Head of caudate nucleus (tissue), 42 donors: Measurements from ENCODE around the gene IQSEC1.

Experiments used
- DNase-seq, 42 donors: peaks; one replicate each; pipeline versions ENCODE4 v3.0.0 to v3.0.0-alpha.2; 2020 to 2021; ENCODE audit warnings: mixed read lengths in 7 of 42
- intact Hi-C: fragments of 100-400 bp; cut with DNase I; formaldehyde crosslinking; loops from one replicate; pipeline ENCODE4 v1.15.0; 2022

The IQSEC1 gene

DNA sequence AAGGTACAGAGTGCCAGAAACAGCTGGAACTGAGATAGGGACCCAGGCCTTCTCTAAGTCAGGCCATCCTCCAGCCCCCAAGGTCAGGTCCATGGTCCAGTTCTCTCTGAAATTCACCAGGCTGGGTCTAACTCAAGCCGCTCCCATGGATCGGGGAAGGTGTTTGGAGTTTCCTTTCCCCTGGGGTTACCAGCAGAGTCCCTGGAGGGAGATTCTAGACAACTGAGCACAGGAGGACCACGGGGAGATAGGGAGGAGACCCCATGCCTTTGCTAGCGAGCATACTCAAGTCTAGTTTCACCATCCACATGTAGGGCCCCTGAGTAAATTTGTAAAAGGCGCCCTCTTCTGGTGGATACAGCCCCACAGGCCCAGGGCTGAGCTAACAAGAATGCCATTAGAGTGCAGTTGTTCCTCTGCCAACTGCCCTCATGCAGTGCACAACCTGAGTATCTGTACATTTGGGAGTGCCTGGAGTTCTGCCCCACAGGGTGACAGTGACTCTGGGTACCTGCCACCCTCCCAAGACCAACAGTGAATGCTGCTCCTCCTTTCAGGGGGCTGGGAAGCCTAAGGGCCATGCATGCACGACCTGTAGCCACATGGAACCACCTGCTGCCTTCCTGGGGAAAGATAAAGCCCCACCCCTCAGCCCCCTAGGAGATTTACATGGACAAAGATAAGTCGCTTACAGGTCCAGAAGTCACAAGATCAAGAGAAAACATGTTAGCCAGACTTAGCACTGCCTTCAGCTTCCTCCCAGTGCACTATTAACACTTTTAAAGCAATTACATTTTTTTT, 89.0 kb downstream of the IQSEC1 start:
- intact Hi-C loops, result no loop called here
- DNase-seq, result peak in 41 of 42 donors; percentile 51 to 90 (median 77)

DNA sequence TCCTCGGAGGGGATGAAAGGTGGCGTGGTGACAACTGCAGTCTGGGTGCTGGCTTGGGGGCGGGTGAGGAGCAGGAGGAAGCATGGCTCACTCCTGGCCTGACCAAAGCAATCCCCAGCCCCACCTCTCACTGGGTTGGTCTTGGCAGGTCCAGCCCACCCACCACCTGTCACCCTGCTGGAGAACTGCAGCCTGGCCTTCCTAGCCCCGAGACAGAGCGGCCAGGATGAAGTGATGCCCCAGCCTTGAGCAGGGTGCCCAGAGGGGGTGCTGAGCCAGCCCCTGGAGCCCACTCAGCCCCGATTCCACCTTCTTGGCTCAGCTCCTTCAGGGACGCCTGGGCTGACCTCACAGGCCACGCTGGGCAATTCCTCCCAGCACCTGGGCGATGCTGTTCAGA, 89.9 kb downstream of the IQSEC1 start:
- intact Hi-C loops, result no loop called here
- no peak for DNase-seq

DNA sequence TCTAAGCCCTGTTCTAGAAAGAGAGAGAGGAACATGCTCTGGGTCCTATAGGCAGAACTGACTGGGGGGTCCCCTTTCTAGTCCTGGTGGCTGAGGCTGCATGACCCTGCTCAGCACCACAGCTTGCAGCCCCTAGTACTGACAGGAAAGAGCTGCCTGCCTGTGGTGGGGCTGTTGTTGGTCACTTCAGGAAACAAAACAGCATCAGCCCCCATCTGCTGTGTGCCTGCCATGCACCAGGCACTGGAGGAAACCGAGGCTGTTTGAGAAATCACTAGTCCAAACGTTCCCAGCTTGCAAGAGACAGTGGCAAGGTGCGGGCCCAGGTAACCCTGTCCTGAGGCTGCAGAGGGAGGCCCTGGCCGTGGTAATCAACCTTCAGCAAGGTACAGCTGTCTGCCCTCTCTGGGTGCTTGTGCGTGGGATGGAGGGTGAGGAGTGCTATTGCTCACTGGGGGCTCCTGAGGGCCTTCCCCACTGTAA, 90.6 kb downstream of the IQSEC1 start:
- intact Hi-C loops, result no loop called here
- no peak for DNase-seq

DNA sequence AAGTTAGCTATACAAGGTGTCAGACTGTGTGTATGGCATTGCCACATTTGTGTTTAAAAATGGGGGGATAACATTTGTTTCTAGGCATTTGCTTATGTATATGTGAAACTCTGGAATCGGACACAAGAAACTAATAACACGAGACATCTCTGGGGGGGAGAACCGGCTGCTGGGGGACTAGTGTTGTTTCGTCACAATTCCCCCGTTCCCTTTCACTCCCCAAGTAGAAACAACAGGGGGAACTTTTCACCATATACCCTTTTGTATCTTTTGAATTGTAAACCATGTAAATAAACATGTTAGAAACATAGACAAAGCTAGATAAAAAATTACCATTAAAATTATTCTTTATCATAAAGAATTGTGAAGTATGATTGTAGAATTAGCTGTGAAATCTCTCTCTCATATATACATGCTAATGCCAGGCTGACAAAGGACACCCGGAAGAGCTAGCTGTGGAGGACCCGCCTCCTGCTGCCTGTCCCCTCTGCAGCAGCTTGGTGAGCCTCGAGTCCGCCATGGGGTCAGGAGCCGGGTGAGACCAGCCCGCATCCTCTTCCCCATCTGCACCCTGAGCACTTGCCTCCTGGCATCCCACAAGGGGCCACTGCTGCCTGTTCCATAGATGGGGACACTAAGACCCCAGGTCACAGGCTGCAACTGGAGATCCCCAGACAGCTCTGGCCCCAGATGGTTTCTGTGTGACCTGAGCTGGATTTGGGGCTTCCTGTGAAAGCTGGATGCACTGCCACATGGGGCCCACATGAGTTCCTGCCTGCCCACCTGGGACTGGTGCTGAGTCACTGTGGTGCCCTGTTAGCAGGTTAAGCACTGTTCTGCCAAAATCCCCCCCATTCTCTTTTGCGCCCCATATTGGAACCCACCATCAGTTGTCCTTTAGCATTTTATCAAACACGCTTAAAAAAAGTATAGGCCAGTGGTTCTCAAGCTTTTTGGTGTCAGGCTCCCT, 91.6 kb downstream of the IQSEC1 start:
- DNase-seq, result no peak
- intact Hi-C loops, result no loop called here

DNA sequence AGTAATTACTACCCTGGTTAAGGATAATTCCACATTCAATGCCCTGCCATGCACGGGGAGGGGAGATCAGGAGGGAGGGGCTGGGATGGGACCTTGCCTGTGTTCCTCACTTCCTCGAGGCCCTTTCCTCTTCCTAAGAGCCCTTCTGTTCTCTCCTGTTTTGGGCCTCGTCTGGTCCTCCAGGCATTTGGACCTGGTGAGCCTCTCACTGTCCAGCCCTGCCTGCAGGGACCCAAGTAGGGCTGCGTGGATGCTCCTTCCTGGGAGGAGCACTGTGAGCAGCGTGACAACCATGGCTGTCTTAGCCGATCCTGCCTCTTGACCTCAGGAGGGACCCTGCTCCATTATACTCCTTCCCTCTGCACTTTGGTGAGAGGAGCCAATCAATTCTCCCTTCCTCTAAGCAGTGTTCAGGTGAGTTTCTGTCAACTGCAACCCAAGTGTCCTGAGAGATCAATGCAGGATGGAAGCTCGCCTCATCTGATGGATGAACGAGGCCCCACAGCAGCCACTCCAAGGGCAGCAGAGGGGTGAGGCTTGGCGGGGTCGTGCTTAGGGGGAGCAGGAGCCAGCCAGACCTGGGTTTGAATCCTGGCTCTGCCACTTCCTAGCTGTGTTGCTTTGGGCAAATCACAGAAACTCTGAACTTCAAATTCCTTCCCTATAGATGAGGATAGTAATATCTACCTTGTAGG, 92.5 kb downstream of the IQSEC1 start:
- no peak for DNase-seq
- intact Hi-C loops, result no loop called here

DNA sequence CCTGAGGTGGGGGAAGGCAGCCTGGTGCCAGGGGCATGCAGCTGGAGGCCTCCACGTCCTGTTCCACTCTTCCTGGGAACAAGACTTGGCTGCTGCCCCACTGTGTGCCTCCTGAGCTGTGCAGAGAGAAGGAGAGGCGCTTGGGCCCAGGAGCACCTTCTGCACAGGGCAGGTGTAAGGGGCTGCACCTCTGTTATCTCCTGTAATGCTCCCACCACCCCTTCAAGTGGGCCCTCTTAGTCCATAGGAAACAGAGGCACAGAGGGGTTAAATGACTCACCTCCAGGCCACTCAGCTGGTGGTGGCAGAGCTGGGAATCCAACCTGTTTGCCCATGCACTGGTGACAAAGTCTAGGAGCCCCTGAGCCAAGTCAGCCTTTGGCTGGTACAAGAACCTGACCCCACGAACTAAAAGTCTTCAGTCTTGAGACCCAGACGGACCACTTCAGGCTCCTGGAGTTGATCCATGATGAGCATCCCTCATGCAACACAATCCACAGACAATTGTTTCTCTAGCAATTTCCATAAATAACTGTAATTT, 93.2 kb downstream of the IQSEC1 start:
- no peak for DNase-seq
- intact Hi-C loops, result no loop called here

DNA sequence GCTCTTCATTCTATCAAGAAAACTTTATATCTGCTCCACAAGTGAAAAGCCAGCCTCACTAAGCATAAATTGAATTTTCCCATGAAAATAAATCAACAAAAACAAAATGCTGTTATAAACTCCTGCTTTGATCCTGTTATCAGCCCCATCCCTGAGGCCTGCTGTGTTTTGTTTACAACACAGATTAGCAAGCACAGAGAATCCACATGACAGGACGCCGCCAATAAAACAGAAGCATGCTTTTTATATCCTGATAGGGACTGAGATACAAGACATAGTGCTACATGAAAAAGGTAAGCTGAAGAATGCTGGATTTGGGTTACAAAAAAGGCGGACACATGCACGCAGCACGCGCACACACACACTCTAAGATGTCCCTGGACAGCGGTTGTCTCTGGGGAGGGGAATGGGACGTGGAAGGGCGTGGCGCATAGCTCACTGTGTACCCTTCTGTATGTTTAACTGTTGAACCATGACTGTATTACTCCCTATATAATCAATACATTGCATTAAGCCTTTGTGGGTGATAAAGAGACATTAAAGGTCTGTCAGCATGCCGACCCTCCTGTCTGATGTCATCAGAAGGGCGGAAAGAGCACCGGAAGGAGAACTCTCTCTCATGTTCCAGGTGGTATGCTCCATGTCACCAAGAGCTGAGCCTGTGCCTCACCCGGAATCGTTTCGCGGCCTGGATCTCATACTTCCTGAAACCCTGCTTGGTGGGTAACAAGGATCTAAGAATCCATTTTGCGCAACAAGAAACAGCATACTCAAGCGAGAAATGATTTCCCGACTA, 93.9 kb downstream of the IQSEC1 start:
- intact Hi-C loops, result no loop called here
- DNase-seq, result no peak

DNA sequence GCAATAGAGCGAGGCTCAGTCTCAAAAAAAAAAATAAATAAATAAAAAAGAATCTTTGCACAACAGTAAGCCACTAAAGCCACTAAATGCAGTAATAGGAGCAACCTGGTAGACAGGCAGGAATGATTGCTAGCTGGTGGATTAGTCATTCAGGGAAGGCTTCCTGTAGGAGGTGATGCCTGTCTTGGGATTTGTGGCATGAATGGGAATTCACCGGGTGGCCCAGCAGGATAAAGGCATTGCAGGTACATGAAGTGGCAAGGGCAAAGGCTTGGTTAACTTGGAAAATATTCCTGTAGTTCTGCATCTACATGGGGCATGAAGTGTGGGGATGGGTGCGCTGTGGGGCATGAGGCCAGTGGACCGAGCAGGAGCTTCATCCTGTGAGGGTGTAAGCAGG, 94.5 kb downstream of the IQSEC1 start:
- intact Hi-C loops, result no loop called here
- DNase-seq, result no peak

DNA sequence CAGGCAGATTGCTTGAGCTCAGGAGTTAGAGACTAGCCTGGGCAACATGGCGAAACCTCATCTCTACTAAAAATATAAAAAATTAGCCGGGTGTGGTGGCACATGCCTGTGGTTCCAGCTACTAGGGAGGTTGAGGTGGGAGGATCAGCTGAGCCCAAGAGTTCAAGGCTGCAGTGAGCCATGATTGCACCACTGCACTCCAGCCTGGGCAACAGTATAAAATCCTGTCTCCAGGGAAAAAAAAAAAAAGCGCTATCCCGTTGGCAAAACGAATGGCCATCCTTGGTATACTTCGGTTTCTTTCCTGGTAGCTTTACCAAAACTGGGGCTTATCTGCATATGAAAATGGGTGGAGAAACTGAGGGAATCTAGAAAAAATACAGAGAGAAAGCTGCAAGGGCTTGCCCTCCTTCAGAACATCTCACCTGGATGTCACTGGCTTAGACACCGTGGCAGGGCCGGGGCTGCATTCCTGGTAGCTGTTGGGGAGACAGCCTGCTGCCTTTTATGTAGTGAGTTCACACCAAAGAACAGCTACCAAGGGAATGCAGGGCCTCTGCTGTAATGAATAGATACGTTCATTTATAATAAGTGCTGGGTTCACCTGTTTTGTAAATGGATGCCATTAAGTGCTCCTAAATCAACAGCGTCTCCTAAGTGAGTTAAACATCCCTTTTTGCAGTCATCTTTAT, 96.0 kb downstream of the IQSEC1 start:
- intact Hi-C loops, result no loop called here
- no peak for DNase-seq

DNA sequence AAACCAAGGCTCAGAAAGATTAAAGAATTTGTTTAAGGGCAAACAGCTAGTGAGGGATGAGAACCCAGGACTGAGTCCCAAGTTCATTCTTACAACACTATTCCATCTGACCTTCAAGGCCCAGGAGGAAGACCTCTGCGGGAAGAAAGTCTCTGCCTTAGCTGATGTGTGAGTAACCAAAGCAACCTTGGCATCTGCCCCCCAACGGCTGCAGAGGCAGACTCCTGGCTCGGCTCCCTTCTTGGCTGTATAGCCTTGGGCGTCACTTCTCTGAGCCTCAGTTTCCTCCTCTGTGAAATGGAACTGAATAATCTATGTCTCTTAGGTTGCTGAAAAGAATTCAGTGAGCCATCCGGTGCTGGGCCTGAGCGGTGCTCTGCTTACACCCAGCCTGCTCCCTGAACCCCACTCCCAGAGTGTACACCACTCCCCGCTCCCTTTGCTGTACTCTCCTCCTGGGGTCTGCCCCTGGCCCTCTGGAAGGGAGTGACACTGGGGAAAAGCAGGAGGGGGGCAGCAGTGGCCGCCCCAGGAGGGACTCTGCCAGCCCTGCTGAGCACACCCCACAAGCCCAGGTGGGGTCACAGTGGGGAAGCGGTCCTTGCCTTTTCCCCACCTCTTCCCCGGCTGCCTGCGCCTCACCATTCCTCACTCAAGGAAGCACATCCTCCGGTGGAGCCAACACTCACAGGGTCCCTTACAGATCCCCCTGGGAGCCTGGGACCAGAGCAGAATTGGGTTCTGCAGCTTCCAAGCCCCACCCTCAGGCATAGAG, 97.3 kb downstream of the IQSEC1 start:
- intact Hi-C loops, result no loop called here
- DNase-seq, result no peak

DNA sequence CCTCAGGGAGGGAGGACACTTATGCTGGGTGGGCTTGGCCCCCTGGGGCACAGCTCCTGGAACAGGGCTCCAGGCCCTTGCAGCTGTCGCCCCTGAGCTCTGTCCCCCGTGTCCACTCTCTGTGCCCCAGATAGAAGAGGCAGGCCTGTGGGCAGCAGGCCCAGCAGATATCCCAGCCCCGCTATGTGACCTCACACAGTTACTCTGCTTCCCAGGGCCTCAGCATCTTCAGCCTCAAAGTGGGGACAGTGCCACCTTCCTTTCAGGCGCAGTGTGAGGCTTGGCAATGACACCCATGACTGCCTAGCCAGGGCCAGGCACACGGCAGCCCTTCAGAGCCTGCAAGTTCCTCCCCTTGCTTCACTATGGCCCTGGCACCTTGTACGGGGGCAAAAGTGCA, 98.4 kb downstream of the IQSEC1 start:
- DNase-seq, result peak in 1 of 42 donors; percentile 37
- intact Hi-C loops, result no loop called here

DNA sequence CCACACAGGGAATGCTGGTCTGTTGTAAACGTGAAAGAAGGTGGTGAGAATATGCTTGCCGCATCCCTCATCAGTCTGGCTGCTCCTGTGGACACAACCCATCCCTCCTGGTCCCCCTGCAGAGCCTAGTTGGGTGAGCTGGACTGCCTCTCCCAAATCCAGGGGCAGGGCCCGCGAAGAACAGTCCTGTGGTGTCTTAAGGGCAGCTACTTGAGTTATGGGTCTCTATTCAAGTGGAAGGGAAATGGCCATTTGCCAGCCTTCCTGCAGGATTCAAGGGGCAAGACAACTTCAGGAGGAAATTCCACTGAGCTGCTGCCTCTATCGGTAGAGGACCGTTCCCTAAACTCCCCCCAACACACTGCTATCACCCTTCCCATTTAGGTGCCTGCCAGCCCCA, 98.9 kb downstream of the IQSEC1 start:
- DNase-seq, result peak in 1 of 42 donors; percentile 31
- intact Hi-C loops, result no loop called here

DNA sequence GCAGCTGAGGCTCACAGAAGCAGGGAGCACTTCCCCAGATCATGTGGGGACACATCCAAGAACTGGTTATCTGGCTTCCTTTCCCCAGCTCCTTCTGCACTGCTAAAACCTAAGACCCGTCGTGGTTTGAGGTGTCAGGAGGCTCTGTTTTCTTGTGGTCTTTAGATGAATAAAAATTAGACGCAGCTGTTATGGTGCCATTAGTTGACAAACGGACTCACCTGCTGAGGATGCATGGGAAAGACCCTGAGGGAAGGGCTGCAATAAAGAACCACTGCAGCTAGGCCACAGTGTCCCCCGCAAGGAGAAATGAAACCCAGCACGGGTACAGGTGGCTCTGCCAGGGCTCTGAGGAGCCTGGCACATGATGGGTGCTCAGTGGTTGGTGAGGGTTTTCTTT, 99.4 kb downstream of the IQSEC1 start:
- intact Hi-C loops, result no loop called here
- DNase-seq, result no peak

DNA sequence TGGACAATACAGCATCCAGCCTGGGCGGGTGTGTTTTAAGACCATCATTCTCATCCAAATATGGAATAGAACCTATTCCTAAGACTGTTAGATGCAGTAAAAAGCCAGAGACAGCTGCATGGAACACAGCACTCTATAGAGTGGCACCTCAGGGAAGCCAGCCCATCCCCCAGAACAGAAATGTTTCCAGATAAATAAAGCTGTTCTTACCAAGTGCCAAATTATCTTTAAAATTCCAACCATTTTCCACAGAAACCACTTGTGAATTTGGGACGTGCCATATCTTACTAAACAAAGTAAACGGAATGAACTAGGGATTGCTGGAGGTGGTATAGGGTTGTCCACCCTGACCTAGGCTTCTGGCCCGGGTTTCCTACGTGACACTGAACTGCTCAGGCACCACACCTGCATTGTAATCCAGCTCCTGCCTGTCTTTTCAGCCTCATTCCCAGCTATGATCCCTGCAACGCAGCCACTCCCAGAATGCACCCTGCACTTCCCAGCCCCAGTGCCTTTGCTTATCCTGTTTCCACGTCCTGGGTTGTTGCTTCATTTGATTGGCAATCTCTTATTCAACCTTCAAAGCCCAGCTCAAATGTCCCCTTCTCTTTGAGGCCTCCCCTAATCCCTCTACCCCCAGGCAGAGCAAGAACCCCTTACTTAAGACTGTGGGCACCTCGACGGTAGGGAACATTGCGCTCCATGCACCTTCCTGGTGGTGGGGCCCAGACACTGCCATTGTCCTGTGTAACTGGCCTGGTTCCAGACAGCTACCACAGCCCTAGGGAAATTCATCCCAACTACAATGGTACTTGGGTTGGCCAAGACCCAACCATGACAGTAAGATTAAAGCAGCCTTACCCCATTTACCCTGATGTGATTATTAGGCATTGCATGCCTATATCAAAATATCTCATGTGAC, 100.2 kb downstream of the IQSEC1 start:
- DNase-seq, result no peak
- intact Hi-C loops, result no loop called here

DNA sequence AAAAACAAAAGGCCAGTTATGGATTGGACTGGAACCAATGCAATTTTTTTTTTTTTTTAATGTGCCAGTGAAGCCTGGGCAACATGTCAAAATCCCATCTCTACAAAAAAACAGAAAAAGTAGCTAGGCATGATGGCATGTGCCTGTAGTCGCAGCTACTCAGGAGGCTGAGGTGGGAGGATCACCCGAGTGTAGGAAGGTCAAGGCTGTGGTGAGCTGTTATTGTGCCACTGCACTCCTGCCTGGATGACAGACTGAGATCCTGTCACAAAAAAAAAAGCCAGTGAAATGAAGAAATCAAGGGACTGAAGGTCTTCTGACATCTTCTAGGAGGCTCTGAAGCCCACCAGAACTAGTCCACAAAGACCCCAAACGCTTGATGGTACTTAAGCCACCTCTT, 101.2 kb downstream of the IQSEC1 start:
- DNase-seq, result no peak
- intact Hi-C loops, result no loop called here

DNA sequence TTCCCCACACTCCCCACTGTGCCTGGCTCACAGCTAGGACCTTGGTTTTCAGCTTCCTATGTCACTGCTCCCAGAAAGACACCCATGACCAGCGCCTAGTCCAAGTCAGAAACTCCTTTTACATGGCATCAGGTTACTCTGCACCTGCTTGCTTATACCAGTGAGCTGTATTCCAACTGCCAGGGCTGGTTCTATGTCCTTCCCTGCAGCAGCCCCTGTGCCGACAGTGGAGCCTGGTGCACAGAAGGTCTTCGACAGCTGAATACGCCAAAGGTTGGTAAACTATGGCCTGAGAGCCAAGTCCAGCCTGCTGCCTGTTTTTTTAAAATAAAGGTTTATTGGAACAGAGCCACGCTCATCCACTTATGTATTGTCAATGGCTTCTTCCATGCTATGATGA, 102.5 kb downstream of the IQSEC1 start:
- DNase-seq, result no peak
- intact Hi-C loops, result no loop called here
